Daoy (cell line): ENCODE data around the gene ANAPC7. TPM values are rescaled to one million over a fixed set of nuclear protein-coding genes. Genes with fewer than 3 reads are reported as not detected.
"Not testable (repeated sequence)": the region's sequence is repeated elsewhere in the genome, so short reads cannot be mapped to it uniquely, and the experiment has no call there.

Source experiments
- DNase-seq: peaks from one replicate; pipeline ENCODE4 v3.0.0-alpha.2; 2015; ENCODE audit warnings: low read depth
- total RNA-seq: library from RNA; depleted of rRNA; stranded (reverse); fragments of >200 nt; shearing (Covaris generic); gene quantifications from 2 replicates; pipeline ENCODE4 v1.2.3, GENCODE V29; 2014

The ANAPC7 gene
- total RNA-seq, 1 experiment from 2014 or later, result 56.6 TPM

DNA sequence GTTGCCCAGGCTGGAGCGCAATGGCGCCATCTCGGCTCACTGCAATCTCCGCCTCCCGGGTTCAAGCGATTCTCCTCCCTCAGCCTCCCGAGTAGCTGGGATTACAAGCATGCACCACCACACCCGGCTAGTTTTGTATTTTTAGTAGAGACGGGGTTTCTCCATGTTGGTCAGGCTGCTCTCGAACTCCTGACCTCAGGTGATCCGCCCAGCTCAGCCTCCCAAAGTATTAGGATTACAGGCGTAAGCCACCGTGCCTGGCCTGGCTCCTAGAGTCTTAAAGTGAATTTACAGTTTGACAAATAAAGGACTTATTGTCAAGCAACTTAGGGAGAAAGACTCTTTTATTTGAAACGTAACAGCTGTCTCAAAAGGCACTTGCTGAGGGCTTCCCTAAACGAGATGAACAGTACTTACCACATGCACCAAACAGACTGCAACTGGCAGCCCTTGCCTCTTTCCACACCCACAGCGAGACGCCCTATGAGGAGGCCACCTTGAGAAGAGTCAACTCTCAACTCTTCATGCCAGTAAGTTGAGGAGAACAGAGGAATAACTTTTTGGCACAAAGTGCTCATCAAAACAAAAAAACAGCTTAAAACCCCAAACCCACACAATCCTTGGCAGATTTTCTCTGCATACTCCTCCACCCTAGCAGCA is 25.2 kb downstream of the ANAPC7 start:
- not testable (repeated sequence) for DNase-seq

DNA sequence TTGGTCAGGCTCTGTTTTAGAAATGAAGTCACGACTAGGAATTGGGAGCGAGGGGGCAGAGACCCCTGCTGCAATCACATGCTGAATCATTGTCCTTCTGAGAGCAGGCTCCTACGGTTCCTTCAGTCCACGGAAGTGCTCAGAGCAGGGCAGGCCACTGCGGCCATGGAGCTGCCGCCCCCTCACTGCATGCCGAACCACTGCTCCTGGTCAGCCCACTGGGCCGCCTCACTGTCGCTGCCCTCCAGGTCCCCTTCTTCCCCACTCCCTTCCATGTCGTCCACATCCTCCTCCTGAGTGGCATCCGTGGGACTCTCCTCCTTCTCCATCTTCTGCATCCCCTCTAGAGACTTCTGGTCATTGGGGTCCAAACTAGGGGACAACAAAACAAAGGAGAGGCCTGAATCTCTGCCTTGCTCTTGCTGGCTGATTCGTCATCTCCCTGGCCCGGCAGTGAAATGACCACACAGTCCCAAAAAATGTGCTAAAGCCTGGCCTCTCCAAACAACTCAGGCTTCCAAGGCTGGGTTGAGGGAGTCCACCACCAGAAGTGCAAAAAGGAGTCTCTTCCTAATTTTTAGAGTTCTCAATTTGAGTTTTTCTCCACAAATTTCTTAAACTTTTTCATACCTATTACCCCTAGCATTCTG is 29.4 kb downstream of the ANAPC7 start:
- no peak for DNase-seq

DNA sequence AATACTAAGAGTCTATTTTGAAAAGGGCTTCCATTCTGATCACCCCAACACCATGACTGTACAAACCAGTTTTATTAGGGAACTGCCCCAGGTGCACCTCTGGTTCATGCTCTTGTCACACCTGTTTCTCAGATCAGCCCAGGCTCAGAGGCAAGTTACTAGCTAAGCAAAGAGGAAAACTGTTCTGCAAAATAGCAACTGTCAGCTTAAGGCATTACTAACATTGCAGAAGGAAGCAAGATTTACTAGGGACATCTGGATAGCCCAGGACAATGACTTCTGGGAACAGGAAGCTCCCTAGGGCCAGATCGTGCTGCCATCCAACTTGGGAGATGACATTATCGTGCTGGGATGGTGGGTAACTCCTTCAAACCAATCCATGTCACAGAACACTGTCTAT is 30.1 kb downstream of the ANAPC7 start:
- DNase-seq, result no peak

- DNase-seq, result no peak
Measured at GRCh38 chr12:110373025-110373424, 30.5 kb downstream of the ANAPC7 start.

DNA sequence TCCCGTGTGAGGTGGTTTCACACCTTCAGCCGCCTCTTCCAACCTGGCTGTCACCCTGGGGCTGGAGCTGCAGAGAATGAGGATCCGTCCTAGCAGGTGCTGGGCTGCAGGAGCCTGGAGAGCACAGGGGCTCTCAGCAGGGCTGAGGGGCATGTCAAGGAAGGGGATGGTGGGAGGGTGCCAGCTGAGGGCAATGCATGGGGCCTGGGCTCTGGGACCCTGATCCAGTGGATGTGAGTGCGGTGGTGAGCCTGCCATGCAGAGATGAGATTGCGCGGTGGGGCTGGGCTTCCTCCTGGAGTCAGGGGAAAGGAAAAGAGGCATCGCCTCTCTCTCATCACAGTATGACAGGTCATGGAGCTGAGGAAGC is 31.5 kb downstream of the ANAPC7 start:
- DNase-seq, result no peak

DNA sequence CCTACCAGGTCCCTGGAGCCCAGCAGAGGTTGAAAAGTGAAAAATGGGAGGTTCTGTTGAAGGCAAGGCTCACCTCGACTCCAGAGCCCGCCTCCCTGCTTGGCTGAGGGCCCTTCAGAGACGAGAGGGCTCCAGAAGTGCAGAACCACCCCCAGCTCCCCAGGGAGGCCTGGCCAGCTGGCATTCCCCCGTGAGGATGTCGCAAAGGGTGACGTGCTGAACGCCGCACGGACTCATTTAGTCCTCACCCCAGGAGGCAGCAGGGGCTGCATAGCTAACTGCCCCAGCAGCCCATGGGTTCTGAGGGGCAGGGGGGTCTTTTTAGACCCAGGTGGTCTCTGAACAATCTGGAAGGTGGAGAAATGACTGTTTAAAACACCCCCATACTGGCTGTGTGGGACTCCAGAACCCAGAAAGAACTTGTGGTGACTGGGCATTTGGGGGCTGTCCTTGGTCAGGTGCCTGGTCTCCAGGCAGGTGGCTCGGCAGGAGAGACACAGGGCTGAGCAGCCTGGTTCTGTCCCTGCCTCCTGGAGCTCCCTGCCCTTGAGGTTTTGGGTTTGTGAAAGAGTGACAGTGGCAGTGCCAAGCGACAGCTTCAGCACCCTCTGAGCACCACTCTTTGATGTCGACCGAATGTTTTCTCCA is 32.0 kb downstream of the ANAPC7 start:
- no peak for DNase-seq

DNA sequence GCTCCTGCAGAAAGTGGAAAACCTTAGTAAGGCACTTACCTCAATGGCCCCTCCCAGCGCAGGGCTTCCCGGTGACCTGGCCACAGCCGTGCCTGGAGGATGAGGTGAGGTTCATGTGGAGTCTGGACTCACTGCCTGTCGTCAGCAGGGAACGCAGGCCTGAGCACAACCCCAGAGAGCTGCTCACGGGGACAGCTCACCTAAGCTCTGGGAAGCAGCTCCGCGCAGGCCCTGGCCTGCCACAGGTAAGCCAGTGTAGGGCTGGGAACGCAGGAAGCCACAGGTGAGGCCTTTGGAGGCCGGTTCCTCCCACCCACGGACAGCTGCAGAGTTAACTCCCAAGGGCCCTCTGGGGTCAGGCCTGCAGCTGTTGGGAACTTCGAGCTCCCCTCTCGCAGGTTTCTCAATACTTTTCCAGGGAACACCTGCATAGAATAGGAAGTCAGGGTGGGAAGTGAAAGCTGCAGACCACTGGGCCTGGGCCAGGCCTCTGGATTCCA is 32.7 kb downstream of the ANAPC7 start:
- DNase-seq, result no peak

GRCh38 chr12:110369992-110370391 is 33.5 kb downstream of the ANAPC7 start:
- no peak for DNase-seq

DNA sequence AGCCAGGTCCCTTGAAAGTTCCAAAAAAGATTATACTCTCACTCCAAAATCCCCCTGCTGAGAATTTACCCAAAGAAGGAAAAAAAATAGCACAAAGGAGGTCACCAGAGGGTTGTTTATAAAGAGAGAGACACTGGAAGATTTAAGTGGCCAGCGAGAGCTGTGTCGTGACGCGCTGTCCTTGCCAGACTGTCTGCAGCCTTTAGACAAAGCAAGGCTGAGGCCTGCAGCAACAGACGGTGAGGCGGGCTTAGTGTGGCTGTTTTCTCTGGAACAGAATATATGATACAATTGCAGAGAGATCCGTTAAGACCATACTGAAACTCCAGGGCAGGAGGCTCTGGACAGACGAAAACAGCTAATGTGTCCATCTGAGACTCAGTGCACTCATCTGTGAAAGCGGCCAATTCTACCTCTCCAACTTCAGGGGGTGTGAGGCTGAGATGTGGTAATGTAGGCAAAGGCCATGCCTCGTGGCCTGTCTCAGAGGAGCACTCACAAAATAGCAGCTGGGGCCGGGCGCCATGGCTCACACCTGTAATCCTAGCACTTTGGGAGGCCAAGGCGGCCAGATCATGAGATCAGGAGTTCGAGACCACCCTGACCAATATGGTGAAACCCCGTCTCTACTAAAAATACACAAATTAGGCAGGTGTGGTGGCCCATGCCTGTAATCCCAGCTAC is 36.2 kb downstream of the ANAPC7 start:
- DNase-seq, result no peak

GRCh38 chr12:110366321-110367142 is 37.0 kb downstream of the ANAPC7 start:
- no peak for DNase-seq

- DNase-seq, result no peak
Measured at GRCh38 chr12:110365489-110366320, 37.8 kb downstream of the ANAPC7 start.

DNA sequence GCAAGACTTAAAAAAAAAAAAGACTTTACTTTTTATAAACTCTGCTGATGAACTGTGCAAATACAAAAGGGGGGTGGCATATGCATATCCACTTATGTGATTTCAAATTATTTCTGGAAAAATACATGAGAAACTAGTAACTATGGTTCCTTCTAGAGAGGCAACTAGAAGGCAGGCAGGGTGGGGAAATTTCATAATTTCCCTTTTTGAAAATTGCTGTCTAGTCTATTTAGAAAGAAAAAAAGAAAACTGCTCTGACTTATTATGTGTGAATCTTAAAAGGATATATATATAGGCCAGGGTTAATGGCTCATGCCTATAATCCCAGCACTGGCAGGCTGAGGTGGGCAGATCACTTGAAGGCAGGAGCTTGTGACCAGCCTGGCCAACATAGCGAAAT is 42.3 kb downstream of the ANAPC7 start:
- DNase-seq, result no peak

- DNase-seq, result not testable (repeated sequence)
Measured at GRCh38 chr12:110358384-110359097, 45.0 kb downstream of the ANAPC7 start.

- peak; percentile 30 for DNase-seq
Measured at GRCh38 chr12:110355073-110355472, 48.4 kb downstream of the ANAPC7 start.

GRCh38 chr12:110354172-110354780 is 49.2 kb downstream of the ANAPC7 start:
- DNase-seq, result peak; percentile 20

GRCh38 chr12:110353211-110353965 is 50.1 kb downstream of the ANAPC7 start:
- no peak for DNase-seq

GRCh38 chr12:110352401-110352800 is 51.1 kb downstream of the ANAPC7 start:
- DNase-seq, result no peak

- DNase-seq, result no peak
Measured at GRCh38 chr12:110351119-110351518, 52.4 kb downstream of the ANAPC7 start.
